Panc1 (cell line): Measurements from ENCODE around the gene ABCC3. TPM values are rescaled to one million over a fixed set of nuclear protein-coding genes. Genes with fewer than 3 reads are reported as not detected.

Experiments used
- ATAC-seq: fragments of 200-7000 bp; cut with Tn5 transposase; 2 replicates; pipeline ENCODE4 v1.9.1; 2020; ENCODE audit warnings: mild to moderate bottlenecking, moderate library complexity
- BruUV-seq: library from RNA; stranded (reverse); fragments of 400-500 nt; replicated peaks from 2 replicates; lab custom pipeline; 2021; lab: Mats Ljungman, UMichigan
- CTCF ChIA-PET: fragments of 300-600 bp; sonication (Branson Sonifier 250); formaldehyde crosslinking; loops from one replicate; lab custom pipeline; 2022; ENCODE audit warnings: antibody characterized with exemption; lab: Charles Lee
- POLR2A ChIA-PET: fragments of 300-600 bp; sonication (Branson Sonifier 250); formaldehyde crosslinking; loops from one replicate; lab custom pipeline; 2022; ENCODE audit warnings: antibody characterized with exemption; lab: Charles Lee
- DNase-seq: peaks from one replicate; pipeline ENCODE4 v3.0.0-alpha.2; 2010; ENCODE audit warnings: low read depth, low spot score
- H3K27ac ChIP-seq: 2 replicates; pipeline ENCODE4 v1.5.1; 2011; ENCODE audit warnings: mild to moderate bottlenecking, low read length, inconsistent platforms
- H3K27me3 ChIP-seq: fragments of 200-500 bp; sonication (Bioruptor generic); 2 replicates; pipeline ENCODE4 v1.6.0; 2014; ENCODE audit warnings: low read length, inconsistent platforms; ENCODE audit not compliant: control insufficient read depth, insufficient read depth
- H3K36me3 ChIP-seq: fragments of 200-500 bp; sonication (Bioruptor generic); 2 replicates; pipeline ENCODE4 v1.5.1; 2014; ENCODE audit warnings: inconsistent platforms, mild to moderate bottlenecking, low read length, moderate library complexity; ENCODE audit not compliant: control insufficient read depth, insufficient read depth
- H3K4me1 ChIP-seq: 2 replicates; pipeline ENCODE4 v1.5.1; 2011; ENCODE audit warnings: inconsistent platforms, mild to moderate bottlenecking, low read length, moderate library complexity; ENCODE audit not compliant: control insufficient read depth, insufficient read depth
- H3K4me3 ChIP-seq, 2 experiments: 2 replicates each; pipeline ENCODE4 v1.5.1; 2011 to 2012; ENCODE audit warnings: low read depth in 2 of 2, low read length in 2 of 2, mild to moderate bottlenecking in 2 of 2, inconsistent platforms in 1 of 2, moderate library complexity in 1 of 2
- H3K9me3 ChIP-seq: fragments of 200-500 bp; sonication (Bioruptor generic); 2 replicates; pipeline ENCODE4 v1.5.1; 2014; ENCODE audit warnings: low read depth, mild to moderate bottlenecking, inconsistent platforms, low read length, moderate library complexity; ENCODE audit not compliant: control insufficient read depth, insufficient read depth
- CTCF ChIP-seq: fragments of 450-650 bp; IDR thresholded peaks from 2 replicates; pipeline ENCODE4 v1.5.1; 2017; ENCODE audit warnings: mild to moderate bottlenecking
- POLR2AphosphoS5 ChIP-seq: IDR thresholded peaks from 2 replicates; pipeline ENCODE4 v1.6.1; 2012; ENCODE audit warnings: mild to moderate bottlenecking, low read depth, low read length, moderate library complexity
- REST ChIP-seq, 2 experiments: IDR thresholded peaks; 2 replicates each; pipeline ENCODE4 v1.6.1; 2011 to 2012; ENCODE audit warnings: low read depth in 2 of 2, control low read depth in 1 of 2, low read length in 1 of 2, mild to moderate bottlenecking in 1 of 2, moderate library complexity in 1 of 2; ENCODE audit not compliant: insufficient read depth in 1 of 2
- SIN3A ChIP-seq: IDR thresholded peaks from 2 replicates; pipeline ENCODE4 v1.6.1; 2012; ENCODE audit warnings: low read depth, mild to moderate bottlenecking, low read length, moderate library complexity, borderline replicate concordance; ENCODE audit not compliant: insufficient read depth
- TCF7L2 ChIP-seq: IDR thresholded peaks from 2 replicates; pipeline ENCODE4 v1.6.1; 2011; ENCODE audit warnings: mild to moderate bottlenecking, low read depth, low read length, inconsistent platforms
- in situ Hi-C: cut with HindIII; loops from 2 replicates; pipeline ENCODE4 v1.10.0; 2016; ENCODE audit warnings: low sequenced_read_pairs, low pct_unique_long_range_greater_than_20kb
- intact Hi-C: fragments of 100-400 bp; cut with micrococcal nuclease; formaldehyde crosslinking; loops from one replicate; pipeline ENCODE4 v1.10.0; 2022; ENCODE audit not compliant: unreplicated experiment
- total RNA-seq: library from RNA; stranded (reverse); gene quantifications from one replicate; pipeline ENCODE4 v1.2.1, GENCODE V29; 2021; ENCODE audit not compliant: unreplicated experiment

The ABCC3 gene
- total RNA-seq, 1 experiment from 2014 or later: 128 TPM

GRCh38 chr17:50631908-50632571 is 2.6 kb upstream of the ABCC3 start:
- no peak overlapping the region for H3K4me3 ChIP-seq
- BruUV-seq: no TSS peak
- H3K27ac ChIP-seq: peak overlapping the region; percentile 100
- in situ Hi-C loops (no loop called here), intact Hi-C loops (loop anchor here (2.0 to 5.0 kb wide), 2 partner anchors 63 to 150 kb away; no protein-coding TSS in a partner anchor)
- H3K36me3 ChIP-seq: no peaks in the 10 kb centered on the region; the same call in 1 of the 2 replicates
- POLR2A ChIA-PET: no interaction called here
- H3K4me1 ChIP-seq: peaks cover 90% of the 10 kb centered on the region
- TF ChIP-seq REST (IDR thresholded peaks at IDR 0.05; ENCODE audit: insufficient read depth in 1 of 2, low read depth in 2 of 2, low read length in 1 of 2): peak; percentile 84 to 89
- no peak for TF ChIP-seq CTCF
- ATAC-seq: peak; percentile 13
- CTCF ChIA-PET: interaction anchor here (0.6 to 3.8 kb wide), 4 partner anchors 49 to 264 kb away, joined by 3 to 16 read pairs (median 3); no protein-coding TSS in a partner anchor
- no peaks in the 10 kb centered on the region for H3K9me3 ChIP-seq
- DNase-seq: no peak
- H3K27me3 ChIP-seq: no peaks in the 10 kb centered on the region

- H3K9me3 ChIP-seq: no peaks in the 10 kb centered on the region
- ChIA-PET POLR2A (no interaction called here), CTCF (interaction anchor here (0.6 to 1.1 kb wide), 3 partner anchors 17 to 82 kb away, joined by 3 read pairs; no protein-coding TSS in a partner anchor)
- H3K27ac ChIP-seq: peak overlapping the region; percentile 100
- BruUV-seq: no TSS peak
- no peak for DNase-seq
- intact Hi-C loops: loop anchor here (5.0 kb wide), 1 partner anchor 150 kb away; no protein-coding TSS in a partner anchor
- TF ChIP-seq CTCF: no peak
- no peak for TF ChIP-seq TCF7L2
- TF ChIP-seq SIN3A: no peak
- no peak for TF ChIP-seq REST (IDR thresholded peaks at IDR 0.05; ENCODE audit: insufficient read depth in 1 of 2, low read depth in 2 of 2, low read length in 1 of 2)
- no peak for TF ChIP-seq POLR2AphosphoS5
- no peak for ATAC-seq
- H3K36me3 ChIP-seq: no peaks in the 10 kb centered on the region; the same call in 1 of the 2 replicates
- no peaks in the 10 kb centered on the region for H3K27me3 ChIP-seq
- in situ Hi-C loops: no loop called here
- H3K4me3 ChIP-seq: no peak overlapping the region
- H3K4me1 ChIP-seq: peaks cover 90% of the 10 kb centered on the region
Measured at GRCh38 chr17:50632637-50633036, 2.0 kb upstream of the ABCC3 start.
